Measurements from ENCODE around the gene EML4.
"Not testable (repeated sequence)": the region's sequence is repeated elsewhere in the genome, so short reads cannot be mapped to it uniquely, and the experiment has no call there.

EML4 gene

GRCh38 chr2:42172020-42172419, 2.9 kb downstream of the EML4 start:
- no peak for DNase-seq

GRCh38 chr2:42172566-42172965, 3.4 kb downstream of the EML4 start:
- DNase-seq = no peak

GRCh38 chr2:42173467-42173866, 4.3 kb downstream of the EML4 start:
- DNase-seq = not testable (repeated sequence)

GRCh38 chr2:42176992-42177738, 8.0 kb downstream of the EML4 start:
- DNase-seq = no peak

- DNase-seq = no peak
These were observed 9.2 kb downstream of the EML4 start for GRCh38 chr2:42178335-42178734.

- DNase-seq = no peak
These were observed 11.1 kb downstream of the EML4 start for GRCh38 chr2:42180300-42180699.

GRCh38 chr2:42182654-42183308, 13.6 kb downstream of the EML4 start:
- no peak for DNase-seq

GRCh38 chr2:42183775-42184174, 14.6 kb downstream of the EML4 start:
- DNase-seq = no peak

- no peak for DNase-seq
These were observed 15.2 kb downstream of the EML4 start for GRCh38 chr2:42184346-42184745.

GRCh38 chr2:42185220-42185921, 16.2 kb downstream of the EML4 start:
- DNase-seq = no peak

- no peak for DNase-seq
These were observed 17.2 kb downstream of the EML4 start for GRCh38 chr2:42186366-42186765.

GRCh38 chr2:42186945-42187632, 17.9 kb downstream of the EML4 start:
- no peak for DNase-seq

- no peak for DNase-seq
These were observed 18.7 kb downstream of the EML4 start for GRCh38 chr2:42187886-42188285.

- DNase-seq = no peak
These were observed 20.0 kb downstream of the EML4 start for GRCh38 chr2:42189235-42189566.

- DNase-seq = no peak
These were observed 21.0 kb downstream of the EML4 start for GRCh38 chr2:42190191-42190590.

GRCh38 chr2:42191285-42192009, 22.3 kb downstream of the EML4 start:
- DNase-seq = no peak

GRCh38 chr2:42192010-42192373, 22.8 kb downstream of the EML4 start:
- DNase-seq = no peak

- no peak for DNase-seq
These were observed 23.8 kb downstream of the EML4 start for GRCh38 chr2:42192652-42193566.

- no peak for DNase-seq
These were observed 24.6 kb downstream of the EML4 start for GRCh38 chr2:42193722-42194187.

GRCh38 chr2:42194428-42194827, 25.3 kb downstream of the EML4 start:
- no peak for DNase-seq

- DNase-seq = no peak
These were observed 26.4 kb downstream of the EML4 start for GRCh38 chr2:42195559-42195958.

GRCh38 chr2:42196070-42196402, 26.9 kb downstream of the EML4 start:
- DNase-seq = no peak
